Medulla oblongata (tissue), 1 donor: ENCODE data around the gene COL28A1.

Source experiments
- DNase-seq: peaks from one replicate; pipeline ENCODE4 v3.0.0-alpha.2; 2015; ENCODE audit errors: extremely low spot score

Gene COL28A1

GRCh38 chr7:7331523-7331922, 204.2 kb downstream of the COL28A1 start:
- no peak for DNase-seq

GRCh38 chr7:7330997-7331396, 204.7 kb downstream of the COL28A1 start:
- DNase-seq: no peak

GRCh38 chr7:7329326-7329725, 206.3 kb downstream of the COL28A1 start:
- DNase-seq: no peak

GRCh38 chr7:7327423-7327822, 208.2 kb downstream of the COL28A1 start:
- no peak for DNase-seq

- no peak for DNase-seq
Measured at GRCh38 chr7:7324698-7325097, 211.0 kb downstream of the COL28A1 start.

- DNase-seq: no peak
Measured at GRCh38 chr7:7323921-7324320, 211.8 kb downstream of the COL28A1 start.

- no peak for DNase-seq
Measured at GRCh38 chr7:7323352-7323751, 212.3 kb downstream of the COL28A1 start.

- no peak for DNase-seq
Measured at GRCh38 chr7:7321681-7322080, 214.0 kb downstream of the COL28A1 start.

GRCh38 chr7:7318601-7319000, 217.1 kb downstream of the COL28A1 start:
- no peak for DNase-seq

- no peak for DNase-seq
Measured at GRCh38 chr7:7317850-7318249, 217.8 kb downstream of the COL28A1 start.

- no peak for DNase-seq
Measured at GRCh38 chr7:7315851-7316250, 219.8 kb downstream of the COL28A1 start.

- DNase-seq: no peak
Measured at GRCh38 chr7:7312323-7312722, 223.3 kb downstream of the COL28A1 start.

- DNase-seq: no peak
Measured at GRCh38 chr7:7311001-7311400, 224.7 kb downstream of the COL28A1 start.

- DNase-seq: no peak
Measured at GRCh38 chr7:7309203-7309602, 226.5 kb downstream of the COL28A1 start.
